Measurements from ENCODE around the gene OAT.
"Not testable (repeated sequence)": the region's sequence is repeated elsewhere in the genome, so short reads cannot be mapped to it uniquely, and the experiment has no call there.

The OAT gene

DNA sequence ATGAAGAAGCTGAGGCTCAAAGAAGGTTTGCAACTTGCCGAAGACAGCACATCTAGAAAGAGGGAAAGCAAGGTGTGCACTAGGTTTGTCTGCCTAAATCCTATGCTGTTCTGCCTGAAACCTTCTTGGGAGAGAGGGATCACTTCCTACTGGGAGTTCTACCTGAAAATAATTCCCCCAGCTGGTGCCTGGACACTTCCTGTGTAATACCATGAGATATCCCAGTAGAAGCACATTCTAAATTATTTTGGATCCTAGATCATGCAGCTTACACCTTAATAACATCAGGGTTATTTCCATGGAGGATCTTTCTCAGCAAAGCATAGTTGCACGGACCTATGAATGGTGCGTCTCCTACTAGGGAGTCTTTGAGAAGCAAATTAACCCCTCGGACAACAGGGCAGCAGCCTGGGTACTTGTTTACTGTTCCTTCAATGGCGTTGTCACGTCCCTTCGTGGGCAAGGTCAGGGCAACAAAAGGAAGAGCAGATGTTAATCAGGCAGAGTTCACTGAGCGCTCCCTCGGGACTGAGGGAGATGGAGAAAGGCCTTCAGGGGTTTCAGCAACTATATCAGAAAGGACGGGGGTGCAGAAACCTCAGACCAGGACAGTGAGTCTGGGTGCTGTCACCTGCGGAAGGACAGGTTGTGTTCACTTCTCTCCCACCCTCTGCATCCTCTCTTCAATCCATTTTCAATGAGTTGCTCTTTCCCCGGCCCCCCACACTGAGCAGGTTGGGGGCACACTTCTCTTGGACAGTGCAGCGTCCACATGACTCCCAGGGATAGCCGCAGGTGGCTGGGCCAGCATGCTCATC is 44.0 kb downstream of the OAT start:
- no peak overlapping the region for H3K4me3 ChIP-seq (ENCODE audit: low read depth, low read length)
- TF ChIP-seq, protein P1, sequence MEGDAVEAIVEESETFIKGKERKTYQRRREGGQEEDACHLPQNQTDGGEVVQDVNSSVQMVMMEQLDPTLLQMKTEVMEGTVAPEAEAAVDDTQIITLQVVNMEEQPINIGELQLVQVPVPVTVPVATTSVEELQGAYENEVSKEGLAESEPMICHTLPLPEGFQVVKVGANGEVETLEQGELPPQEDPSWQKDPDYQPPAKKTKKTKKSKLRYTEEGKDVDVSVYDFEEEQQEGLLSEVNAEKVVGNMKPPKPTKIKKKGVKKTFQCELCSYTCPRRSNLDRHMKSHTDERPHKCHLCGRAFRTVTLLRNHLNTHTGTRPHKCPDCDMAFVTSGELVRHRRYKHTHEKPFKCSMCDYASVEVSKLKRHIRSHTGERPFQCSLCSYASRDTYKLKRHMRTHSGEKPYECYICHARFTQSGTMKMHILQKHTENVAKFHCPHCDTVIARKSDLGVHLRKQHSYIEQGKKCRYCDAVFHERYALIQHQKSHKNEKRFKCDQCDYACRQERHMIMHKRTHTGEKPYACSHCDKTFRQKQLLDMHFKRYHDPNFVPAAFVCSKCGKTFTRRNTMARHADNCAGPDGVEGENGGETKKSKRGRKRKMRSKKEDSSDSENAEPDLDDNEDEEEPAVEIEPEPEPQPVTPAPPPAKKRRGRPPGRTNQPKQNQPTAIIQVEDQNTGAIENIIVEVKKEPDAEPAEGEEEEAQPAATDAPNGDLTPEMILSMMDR (IDR thresholded peaks at IDR 0.05; ENCODE audit: control insufficient read depth, extremely low read depth, insufficient read depth), result no peak
- DNase-seq (ENCODE audit: low read depth), result no peak

DNA sequence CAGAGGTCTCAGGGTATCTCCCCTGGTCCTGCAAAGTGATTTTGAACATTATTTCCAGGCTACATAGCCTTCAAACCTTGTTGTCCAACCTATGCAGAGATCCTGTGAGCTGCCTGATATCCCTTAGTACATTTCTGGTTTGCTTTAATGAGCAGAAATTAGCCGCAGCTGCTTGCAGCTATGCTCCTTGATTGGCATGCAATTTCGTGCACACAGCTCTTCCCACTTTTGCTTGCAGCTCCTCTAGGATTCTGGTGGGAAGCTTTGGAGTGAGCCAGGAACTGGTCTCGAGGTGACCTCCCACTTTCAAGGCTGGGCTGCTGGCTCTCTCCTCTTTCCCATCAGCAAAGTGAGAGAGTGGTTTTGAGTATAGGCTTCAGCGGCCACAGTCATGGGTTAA is 45.8 kb downstream of the OAT start:
- no peak overlapping the region for H3K4me3 ChIP-seq (ENCODE audit: low read depth, low read length)
- TF ChIP-seq, protein P1 (IDR thresholded peaks at IDR 0.05; ENCODE audit: control insufficient read depth, extremely low read depth, insufficient read depth), result no peak
- DNase-seq (ENCODE audit: low read depth), result no peak

DNA sequence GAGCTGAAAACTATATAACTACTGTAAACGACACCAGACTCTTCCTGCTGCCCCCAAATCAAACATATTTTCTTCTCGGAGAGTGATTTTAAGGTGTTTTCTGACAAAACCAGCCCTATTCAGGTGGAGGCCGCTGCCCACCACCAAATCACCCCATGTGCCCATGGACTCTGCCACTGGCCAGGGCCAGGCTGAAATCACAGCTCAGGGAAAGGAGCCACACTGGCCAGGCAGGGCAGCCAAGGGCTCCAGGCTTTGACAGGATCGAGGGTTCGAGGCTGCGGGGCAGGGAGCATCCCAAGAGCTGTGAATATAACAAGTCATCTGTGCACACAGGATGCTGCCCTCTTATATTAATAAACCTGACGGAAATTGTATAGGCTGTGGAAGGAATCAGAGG is 48.3 kb downstream of the OAT start:
- TF ChIP-seq, protein P1 (IDR thresholded peaks at IDR 0.05; ENCODE audit: control insufficient read depth, extremely low read depth, insufficient read depth), result no peak
- DNase-seq (ENCODE audit: low read depth), result no peak
- no peak overlapping the region for H3K4me3 ChIP-seq (ENCODE audit: low read depth, low read length)

DNA sequence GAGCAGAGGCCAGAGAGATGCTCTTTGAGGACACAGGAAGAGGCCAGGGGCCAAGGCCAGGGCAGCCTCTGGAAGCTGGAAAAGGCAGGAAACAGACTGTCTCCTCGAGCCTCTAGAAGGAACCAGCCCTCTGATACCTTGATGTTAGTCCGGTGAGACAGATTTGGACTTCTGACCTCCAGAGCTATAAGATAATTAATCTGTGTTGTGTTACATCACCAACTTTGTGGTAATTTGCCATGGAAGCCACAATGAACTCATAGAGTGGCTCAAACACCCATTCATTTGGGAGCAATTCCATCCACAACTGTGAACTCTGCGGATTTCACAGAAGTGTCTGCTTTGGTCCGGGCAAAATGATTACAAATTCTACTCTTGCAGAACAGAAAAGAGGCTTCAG is 48.7 kb downstream of the OAT start:
- DNase-seq (ENCODE audit: low read depth), result no peak

DNA sequence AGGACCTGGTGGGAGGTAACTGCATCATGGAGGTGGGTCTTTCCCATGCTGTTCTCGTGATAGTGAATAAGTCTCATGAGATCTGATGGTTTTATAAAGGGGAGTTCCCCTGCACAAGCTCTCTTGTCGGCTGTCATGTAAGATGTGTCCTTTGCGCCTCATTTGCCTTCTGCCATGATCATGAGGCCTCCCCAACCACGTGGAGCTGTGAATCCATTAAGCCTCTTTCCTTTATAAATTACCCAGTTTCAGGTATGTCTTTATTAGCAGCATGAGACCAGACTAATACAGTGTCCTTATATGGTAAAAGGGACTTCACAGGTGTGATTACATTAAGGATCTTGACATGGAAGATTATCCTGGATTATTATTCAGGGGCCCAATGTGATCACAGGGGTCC is 49.2 kb downstream of the OAT start:
- not testable (repeated sequence) for DNase-seq (ENCODE audit: low read depth); H3K4me3 ChIP-seq (ENCODE audit: low read depth, low read length)

More for the DNA sequence above, 48.7 kb downstream of the OAT start:
- H3K4me3 ChIP-seq (ENCODE audit: low read depth, low read length), result no peak overlapping the region
- TF ChIP-seq, protein P1 (IDR thresholded peaks at IDR 0.05; ENCODE audit: control insufficient read depth, extremely low read depth, insufficient read depth), result no peak

DNA sequence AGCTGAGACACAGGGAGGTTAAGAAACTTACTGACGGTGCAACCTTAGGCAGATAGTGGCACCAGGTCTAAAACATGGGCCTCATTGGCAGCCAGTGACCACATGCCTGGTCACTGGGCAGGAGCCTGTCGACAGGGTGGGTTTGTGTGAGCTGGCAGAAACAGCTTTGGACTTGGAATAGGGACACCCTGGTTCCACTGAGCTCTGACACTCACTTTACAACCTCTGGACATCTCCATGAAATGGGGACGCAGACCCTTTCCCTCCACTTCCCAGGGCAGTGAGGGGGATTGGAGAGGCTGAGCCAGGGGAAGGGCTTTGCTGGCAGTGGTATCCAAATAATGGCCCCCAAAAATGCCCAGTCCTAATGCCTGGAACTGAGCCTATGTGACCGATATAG is 49.7 kb downstream of the OAT start:
- TF ChIP-seq, protein P1 (IDR thresholded peaks at IDR 0.05; ENCODE audit: control insufficient read depth, extremely low read depth, insufficient read depth), result no peak
- no peak overlapping the region for H3K4me3 ChIP-seq (ENCODE audit: low read depth, low read length)

DNA sequence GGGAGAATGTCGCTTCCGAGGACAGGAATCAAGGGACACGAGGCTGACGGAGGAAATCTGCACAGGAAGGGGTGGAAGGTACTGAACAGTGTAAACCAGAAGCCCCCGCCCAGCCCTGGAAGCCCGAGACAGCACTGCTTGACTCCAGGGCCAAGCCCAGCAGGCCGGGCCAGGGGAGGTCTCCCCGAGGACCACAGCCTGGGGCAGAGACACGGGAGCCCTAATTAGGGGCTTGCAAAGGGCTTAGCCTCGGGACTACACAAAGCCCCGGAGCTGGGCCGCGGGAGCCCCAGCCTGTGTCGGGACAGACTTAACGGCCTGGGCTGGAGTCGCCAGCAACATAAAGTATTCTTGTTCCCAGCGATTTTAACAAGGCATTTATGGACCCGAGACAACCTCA is 50.8 kb downstream of the OAT start:
- DNase-seq (ENCODE audit: low read depth), result no peak
- TF ChIP-seq, protein P1 (IDR thresholded peaks at IDR 0.05; ENCODE audit: control insufficient read depth, extremely low read depth, insufficient read depth), result no peak

More for the DNA sequence above, 49.7 kb downstream of the OAT start:
- no peak for DNase-seq (ENCODE audit: low read depth)

More for the DNA sequence above, 50.8 kb downstream of the OAT start:
- no peak overlapping the region for H3K4me3 ChIP-seq (ENCODE audit: low read depth, low read length)

Data from LNCaP clone FGC (cell line).